ENCODE data around the gene ERI3. TPM values are rescaled to one million over a fixed set of nuclear protein-coding genes. Genes with fewer than 3 reads are reported as not detected.

ERI3 gene
- polyA plus RNA-seq, 5 donors = 54.6 to 72.7 (median 64.2) TPM

DNA sequence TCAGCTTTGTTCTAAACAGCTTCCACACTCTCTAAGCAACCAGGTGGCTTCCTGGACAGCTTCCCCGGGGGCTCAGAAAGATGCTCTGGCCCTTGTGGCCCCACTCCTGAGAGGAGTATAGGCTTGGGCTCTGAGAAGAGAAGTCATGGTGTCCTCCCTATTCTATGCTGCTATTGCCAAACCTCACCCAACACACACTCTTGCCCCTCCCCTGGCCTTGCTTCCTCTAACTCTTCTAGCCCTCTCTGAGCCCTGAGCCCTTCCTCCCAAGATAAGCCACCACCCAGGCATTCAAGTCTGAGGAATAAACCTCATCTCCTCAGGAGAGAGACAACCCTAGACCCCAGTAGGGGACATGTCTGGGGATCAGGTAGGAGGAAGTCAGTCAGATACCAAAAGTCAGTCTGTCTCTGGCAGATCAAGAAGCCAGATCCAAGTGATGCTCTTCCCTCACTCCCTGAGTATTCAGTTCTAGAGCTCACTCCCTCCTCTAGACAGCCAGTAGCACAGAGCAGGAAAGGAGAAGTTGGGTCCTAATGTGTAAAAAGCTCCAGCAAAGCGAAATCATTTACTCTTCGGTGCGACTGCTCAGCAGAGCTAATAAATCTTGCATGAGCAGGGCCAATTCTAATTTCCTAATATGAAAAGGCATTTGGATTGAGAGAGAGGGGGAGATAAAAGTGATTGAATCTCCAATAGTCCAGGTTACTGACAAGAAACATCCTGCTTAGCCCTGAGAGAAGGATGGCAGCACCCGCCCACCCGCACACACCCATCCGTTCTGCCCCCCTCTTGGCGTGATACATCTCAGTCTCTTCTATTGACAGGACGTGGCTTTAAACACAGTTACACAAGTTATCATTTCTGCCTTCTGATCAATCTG is 91.2 kb downstream of the ERI3 start:
- DNase-seq = no peak

DNA sequence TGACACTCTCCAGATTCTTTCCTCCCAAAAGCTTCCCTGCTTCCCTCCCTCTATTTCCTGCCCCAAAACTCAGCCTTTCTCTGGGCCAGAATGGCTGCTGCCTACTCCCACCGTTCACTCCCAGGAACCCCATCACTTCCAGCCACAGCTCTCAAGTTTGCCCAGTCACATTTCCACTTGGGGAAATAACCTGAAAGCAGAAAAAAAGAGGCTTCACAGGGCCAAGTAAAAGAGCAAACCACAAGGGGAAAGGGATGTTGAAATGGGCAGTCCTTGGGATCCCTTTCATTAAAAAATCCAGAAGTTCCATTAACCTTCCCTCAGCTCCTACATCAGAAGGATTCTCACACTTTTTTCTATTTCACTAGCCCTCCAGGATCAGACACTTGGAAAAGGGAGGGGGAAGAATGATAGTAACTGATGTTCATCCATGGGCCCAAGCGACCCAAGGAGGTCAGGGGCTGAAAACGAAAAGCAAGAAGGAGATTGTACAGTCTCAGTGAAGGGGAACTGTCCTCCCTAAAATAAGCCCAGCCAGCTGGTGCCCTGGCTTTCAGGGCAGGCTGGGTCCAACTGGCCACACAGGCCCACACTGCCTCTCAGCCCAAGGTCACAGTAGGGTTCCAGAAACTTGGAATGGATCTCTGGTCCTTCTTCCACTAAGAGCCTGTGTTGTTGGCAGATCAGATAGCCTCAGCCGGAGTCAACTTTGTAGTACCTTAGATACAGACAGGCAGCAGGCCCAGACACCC is 92.1 kb downstream of the ERI3 start:
- DNase-seq = no peak

GRCh38 chr1:44262414-44262813 is 92.6 kb downstream of the ERI3 start:
- no peak for DNase-seq

DNA sequence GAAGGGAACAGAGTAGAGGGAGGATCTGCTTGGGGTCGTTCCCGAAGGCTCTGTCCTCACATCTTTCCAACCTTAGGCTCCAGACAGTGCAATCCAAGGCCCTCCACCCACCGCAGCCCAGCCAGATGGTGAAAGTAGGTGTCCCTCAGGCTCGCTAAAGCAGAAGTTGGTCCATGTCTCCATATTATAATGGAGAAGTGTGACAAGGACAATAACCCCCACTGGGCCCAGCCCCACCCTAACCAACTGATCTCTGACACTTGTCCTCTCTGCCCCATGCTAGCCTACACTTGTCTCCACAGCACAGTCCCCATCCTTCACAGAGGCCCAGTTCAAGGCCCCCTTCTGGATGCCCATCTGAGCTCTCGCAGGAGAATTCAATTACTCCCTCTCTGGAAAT is 93.1 kb downstream of the ERI3 start:
- DNase-seq = no peak

DNA sequence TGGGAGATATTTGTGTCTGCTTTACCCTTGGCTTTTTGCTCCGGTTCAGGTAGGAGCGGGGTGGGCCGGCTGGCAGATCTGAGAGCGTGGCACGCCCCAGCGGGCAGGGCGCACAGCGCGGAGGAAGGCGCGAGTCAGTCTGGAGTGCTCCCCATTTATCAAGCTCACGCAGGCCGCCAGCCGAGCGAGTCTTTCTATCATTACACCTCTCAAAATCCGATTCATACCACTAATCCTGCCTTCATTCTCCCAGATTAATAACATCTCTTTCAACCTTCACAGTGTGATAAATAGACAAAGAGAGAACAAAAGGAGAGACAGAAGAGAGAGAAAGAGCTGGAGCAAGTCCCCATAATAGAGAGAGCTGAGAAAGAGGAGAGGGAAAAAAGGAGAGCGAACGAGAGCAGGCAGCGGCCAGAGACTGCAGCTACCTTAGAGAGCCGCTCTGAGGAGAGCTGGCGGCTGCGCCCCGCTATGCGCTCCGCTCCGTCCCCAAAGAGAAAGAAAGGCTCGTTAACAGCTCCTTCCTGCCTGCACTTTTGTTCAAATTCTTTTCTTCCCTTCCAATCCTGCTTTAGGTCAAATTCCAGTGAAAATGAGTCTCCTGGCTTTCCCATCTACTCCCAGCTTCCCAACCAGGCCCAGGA is 93.8 kb downstream of the ERI3 start:
- DNase-seq = no peak

- DNase-seq = no peak
Observed at GRCh38 chr1:44260792-44261170, 94.3 kb downstream of the ERI3 start.

DNA sequence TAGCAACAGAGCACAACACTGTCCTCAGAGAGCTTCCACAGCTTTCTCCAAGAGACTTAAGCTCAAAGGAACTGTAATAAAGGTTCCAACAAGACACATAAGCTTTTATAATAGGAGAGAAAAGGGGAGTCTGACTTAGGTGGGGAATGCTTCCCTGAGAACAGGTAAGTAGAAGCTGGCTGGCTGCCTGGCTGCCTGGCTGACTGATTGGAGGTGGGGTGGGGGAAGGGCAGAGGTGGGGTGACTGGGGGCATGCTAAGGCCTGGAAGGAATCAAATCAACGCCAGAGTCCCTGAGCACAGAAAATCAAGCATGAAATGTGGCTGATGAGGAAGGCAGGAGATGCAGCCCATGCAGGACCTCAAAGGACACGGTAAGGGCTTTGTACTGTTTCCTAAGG is 96.0 kb downstream of the ERI3 start:
- DNase-seq = no peak

DNA sequence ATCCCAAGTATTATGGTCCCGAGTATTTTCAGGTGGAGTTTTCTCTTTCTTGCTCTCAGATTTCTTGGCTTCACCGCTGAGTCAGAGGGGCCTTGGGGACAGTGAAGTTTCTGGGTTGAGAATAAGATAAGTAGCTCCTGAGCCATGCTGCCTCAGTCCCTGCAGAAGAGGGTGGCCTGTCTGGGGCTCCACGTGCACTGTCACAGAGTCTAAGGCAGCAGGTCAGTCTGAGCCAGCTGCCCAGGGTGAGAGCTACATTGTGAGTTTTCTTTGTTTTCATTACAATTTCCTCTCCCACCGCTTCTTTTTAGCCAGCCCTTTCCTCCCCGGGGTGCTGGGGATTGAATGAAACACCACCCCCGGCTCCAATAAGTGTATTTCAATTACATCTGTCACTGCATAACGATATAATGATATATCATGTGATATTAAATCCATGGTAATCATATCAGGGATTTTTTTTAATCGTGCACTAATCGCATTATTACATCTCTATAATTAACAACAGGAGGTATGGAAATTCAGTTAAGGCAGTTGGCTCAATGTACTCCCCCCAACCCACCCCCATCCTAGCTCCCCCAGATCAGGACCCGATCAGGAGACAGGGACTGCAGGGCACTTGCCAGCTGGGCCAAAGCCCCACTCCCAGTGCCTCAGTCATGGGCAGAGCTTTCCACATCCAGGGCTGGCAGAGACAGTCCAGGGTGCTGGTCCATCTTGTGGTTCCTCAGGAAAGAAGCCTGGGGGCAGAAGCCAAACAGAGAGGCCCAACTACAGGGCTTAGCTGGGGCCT is 98.1 kb downstream of the ERI3 start:
- no peak for DNase-seq

DNA sequence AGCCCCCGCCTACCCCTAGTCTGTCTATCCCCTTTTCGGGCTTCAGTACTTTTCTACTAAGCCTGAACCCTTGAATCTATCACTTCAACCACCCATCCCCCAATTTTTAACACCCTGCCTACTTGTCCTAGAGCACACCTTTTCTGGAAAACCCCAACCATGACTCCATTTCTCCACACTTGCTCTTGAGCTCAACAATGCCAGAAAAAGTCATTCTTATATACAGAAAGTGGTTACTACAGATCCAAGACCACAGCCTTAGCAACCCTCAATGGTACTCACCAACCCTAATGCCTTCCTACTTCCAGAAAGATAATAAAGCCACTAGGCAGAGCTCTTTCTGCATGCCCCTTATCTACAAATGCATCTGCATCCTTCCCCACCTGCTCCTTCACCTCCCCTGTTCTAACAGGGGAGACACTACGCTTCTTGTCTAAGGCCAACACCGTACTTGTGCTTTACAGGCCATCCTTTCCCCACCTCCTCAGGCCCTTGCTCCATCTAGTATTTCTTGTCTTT is 100.6 kb downstream of the ERI3 start:
- no peak for DNase-seq

DNA sequence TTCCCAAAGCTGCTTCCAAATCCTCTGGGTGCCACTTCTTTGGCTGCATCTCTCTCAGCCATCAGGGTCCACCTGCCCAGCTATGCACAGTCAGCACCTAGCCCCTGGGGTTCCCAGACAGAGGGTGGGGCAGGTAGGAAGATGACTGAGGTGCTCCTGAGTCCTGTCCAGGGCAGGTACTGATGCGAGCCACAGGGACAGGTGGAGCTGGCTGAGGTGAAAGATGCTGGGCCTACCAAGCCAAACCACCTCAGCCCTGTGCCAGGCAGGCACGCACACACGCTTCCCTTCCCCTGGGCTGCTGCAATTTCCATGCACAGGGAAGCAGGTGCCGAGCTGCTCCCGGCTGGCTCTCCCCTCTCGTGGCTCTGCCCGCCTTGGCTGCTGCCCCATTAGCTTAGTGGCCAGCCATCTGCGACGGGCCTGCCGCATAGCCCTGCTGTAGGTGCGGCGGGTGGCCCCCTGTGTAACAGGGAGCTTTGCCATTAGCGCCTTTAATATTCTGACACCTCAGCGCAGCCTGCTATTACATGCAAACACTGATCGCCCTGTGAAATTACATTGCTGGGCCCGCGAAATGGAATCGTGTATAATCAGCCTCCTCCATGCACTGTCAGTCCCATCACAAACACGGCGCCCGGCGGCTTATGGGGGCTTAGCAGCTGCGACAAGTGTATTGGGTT is 102.9 kb downstream of the ERI3 start:
- no peak for DNase-seq

DNA sequence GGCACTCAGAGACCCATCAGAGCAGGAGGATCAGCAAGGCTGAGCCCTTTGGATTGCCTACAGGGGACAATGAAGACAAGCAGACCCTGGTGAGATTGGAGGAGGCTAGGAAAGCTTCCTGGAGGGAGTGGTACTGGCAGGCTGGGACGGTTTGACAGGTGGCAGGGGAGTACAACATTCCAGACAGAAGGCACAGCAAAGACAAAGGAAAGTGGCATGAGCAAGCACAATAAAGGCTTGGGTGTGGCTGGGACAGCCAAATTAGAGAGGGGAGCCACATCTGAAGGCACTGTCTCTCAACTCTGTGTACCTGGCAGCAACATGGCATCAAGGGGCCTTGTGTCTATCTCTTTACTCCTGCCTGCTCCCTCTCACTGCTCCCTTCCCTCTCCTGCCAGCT is 103.6 kb downstream of the ERI3 start:
- DNase-seq = no peak

DNA sequence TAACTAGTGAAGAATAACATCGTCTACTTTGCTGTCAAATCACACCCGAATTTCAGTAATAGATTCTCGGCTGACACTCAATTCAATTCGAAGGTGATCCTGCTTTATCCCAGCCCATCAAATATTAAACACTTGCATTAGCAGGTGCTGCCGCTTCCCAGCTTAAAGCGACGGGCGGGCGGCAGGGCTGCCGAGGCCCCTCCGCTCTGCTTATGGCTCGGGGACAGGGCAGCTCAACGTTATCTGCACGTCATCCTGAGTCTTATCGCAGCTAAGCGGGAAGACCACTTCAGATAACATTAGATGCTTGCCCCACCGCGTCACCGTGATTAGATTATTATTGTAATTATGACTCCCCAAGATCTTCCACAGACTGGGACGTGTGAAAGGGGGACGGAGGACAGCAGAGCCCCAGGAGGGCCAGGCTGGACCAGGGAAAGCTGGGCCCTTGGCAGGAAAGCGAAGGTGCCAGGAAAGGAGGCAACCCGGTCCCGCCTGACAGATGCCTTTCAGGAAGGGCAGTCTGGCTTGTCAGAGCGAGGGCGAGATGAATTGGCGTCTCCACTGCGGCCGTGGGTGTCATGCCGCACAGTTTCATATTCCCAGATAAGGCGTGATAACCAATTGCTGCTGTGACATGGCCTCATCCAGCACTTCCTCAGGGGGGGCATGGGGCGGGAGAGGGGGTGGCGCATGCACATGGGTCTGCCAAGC is 104.8 kb downstream of the ERI3 start:
- no peak for DNase-seq

- peak in 1 of 2 donors; percentile 11 for DNase-seq
Observed at GRCh38 chr1:44249543-44249942, 105.5 kb downstream of the ERI3 start.

DNA sequence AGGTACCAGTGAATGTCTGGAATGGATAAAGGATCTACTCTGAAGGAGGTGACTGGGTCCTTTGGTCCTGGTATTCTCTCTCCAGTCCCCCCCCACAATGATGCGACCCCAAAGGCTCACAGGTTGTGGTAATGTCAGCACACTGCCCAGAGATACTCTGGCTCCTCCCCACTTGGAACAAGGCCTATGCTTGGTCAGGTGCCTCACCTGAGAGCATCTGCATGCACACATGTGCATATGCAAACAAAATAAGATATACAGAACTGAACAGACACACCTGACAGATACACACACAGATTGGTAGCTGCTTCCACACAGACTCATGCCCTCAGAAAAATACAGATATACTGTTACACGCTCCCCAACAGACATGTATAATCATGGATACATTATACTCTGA is 108.3 kb downstream of the ERI3 start:
- no peak for DNase-seq

- DNase-seq = no peak
Observed at GRCh38 chr1:44244986-44245385, 110.1 kb downstream of the ERI3 start.

DNA sequence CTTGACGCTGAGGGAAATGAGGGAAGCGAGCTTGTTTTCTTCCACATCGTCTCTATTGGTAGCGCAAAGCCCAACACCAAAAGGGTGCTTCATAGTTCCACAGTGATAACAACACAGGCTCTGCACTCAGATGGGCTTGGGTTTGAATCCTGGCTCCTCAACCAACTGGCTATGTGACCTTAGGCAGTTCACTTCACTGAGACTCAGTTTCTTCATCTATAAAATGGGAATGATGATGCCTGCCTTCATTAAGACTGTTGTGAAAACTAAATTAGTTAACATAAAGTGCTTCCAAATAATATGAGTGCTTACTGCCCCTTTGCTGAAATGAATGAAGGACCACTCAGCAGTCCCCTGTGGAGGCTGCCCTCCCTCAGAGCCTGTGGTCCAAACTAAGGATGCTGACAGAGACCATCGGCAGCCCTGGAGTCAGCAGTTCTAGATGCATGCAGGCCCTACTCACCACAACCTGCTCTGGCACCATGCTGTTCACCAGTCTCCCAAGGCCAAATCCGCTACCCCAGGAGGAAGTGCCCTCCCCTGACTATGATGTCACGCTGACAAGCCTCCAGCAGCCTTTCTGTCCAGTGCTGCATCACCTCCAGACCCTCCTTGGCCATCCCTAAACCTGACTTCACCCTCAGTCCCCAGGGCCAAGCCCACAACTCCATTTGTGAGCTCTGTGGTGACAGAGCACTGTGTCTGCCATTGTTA is 111.1 kb downstream of the ERI3 start:
- DNase-seq = no peak

DNA sequence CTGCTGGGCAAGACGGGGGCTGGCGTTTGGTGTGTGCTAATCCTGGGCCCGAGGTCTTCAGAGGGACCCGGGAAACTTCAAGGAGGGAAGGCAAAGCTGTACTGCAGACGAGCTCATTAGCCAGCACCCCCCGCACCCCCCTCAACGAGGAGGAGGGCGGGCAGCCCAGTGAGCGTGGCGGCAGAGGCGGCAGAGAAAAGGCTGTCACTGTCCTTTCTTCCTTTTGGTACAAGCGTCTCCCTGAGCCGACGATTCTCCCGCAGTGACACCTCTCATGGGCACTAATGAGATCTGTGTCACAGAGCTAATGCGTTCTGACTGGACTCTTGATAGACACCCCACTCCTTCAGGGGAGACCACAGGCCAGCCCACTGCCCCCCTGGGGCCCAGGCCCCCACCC is 112.3 kb downstream of the ERI3 start:
- no peak for DNase-seq

DNA sequence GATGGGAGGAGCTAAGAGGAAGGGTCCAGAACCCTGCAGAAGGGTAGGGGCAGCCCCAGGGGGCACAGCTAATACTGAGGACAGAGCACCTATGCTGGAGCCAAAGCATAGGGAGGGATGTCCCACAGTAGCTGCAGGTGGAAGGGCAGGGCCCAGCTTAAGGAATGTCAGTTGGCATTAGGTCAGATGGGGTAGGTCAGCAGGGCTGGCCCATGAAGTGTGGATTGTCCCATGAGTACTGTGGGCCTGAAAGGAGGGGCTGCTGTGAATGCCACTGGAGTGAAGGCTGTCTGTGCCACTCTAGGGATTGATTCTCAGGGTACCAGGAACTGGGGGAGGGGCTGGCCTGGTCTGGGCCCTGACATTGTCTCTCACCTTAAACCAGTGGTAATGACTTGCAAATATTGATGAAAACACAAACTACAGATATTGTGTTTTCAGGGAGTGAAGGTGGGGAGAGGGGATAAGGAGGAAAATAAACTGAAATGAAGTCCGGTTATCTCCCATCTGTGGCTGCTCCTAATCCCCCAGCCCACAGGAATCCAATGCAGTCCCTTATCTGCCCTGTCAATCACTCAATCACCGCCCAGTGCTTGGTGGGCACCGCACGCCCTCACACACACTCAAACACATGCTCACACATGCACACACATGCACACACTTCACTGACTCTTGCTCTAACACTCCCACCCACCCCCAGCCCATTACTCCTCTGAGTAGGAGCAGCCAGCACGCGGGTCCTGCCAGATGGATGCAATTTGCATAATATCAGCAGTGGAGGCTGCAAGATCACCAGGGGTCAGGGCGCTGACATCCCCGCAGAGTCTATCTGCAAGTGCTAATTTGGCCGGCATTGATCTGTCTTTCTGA is 114.0 kb downstream of the ERI3 start:
- no peak for DNase-seq

- no peak for DNase-seq
Observed at GRCh38 chr1:44239961-44240371, 115.1 kb downstream of the ERI3 start.

Measured in right lung (tissue), 5 donors.